HG03196 (cell line): ENCODE data around the gene ANKRD33B.
"Not testable (repeated sequence)": the region's sequence is repeated elsewhere in the genome, so short reads cannot be mapped to it uniquely, and the experiment has no call there.

Experiments
- ATAC-seq: cut with Tn5 transposase; IDR thresholded peaks from one replicate; pipeline ENCODE4 v1.9.1; 2021; ENCODE audit not compliant: unreplicated experiment

Gene ANKRD33B

GRCh38 chr5:10563945-10564837 is at the start of gene ANKRD33B:
Gene ANKRD33B, plus strand, starts transcription at chr5:10564070. Its CDS starts 398 bp downstream, at chr5:10564468.
- ATAC-seq: peak; percentile 55

- ATAC-seq: not testable (repeated sequence)
These were observed 49.3 kb upstream of the ANKRD33B start for GRCh38 chr5:10514572-10514971.

- no peak for ATAC-seq
These were observed 48.4 kb upstream of the ANKRD33B start for GRCh38 chr5:10515492-10515891.

- no peak for ATAC-seq
These were observed 45.5 kb upstream of the ANKRD33B start for GRCh38 chr5:10518347-10518746.

GRCh38 chr5:10519729-10520128 is 44.1 kb upstream of the ANKRD33B start:
- ATAC-seq: no peak

GRCh38 chr5:10520706-10521105 is 43.2 kb upstream of the ANKRD33B start:
- no peak for ATAC-seq

- ATAC-seq: no peak
These were observed 42.2 kb upstream of the ANKRD33B start for GRCh38 chr5:10521466-10522223.

GRCh38 chr5:10522224-10522611 is 41.7 kb upstream of the ANKRD33B start:
- no peak for ATAC-seq

- ATAC-seq: no peak
These were observed 39.3 kb upstream of the ANKRD33B start for GRCh38 chr5:10524376-10525123.

GRCh38 chr5:10525124-10525495 is 38.8 kb upstream of the ANKRD33B start:
- ATAC-seq: no peak

GRCh38 chr5:10527281-10527950 is 36.5 kb upstream of the ANKRD33B start:
- no peak for ATAC-seq

GRCh38 chr5:10528056-10528816 is 35.6 kb upstream of the ANKRD33B start:
- no peak for ATAC-seq

- no peak for ATAC-seq
These were observed 35.0 kb upstream of the ANKRD33B start for GRCh38 chr5:10528827-10529226.

- ATAC-seq: no peak
These were observed 33.1 kb upstream of the ANKRD33B start for GRCh38 chr5:10530601-10531320.

GRCh38 chr5:10532421-10532820 is 31.4 kb upstream of the ANKRD33B start:
- ATAC-seq: no peak

- no peak for ATAC-seq
These were observed 30.6 kb upstream of the ANKRD33B start for GRCh38 chr5:10533226-10533625.

- no peak for ATAC-seq
These were observed 29.0 kb upstream of the ANKRD33B start for GRCh38 chr5:10534561-10535530.

- no peak for ATAC-seq
These were observed 27.4 kb upstream of the ANKRD33B start for GRCh38 chr5:10536511-10536910.
